Small intestine (tissue), 7 donors: Measurements from ENCODE around the gene PTGR3. TPM values are rescaled to one million over a fixed set of nuclear protein-coding genes. Genes with fewer than 3 reads are reported as not detected.

ENCODE experiments used
- DNase-seq, 2 donors: peaks; one replicate each; pipeline versions ENCODE4 v3.0.0 to v3.0.0-alpha.2; 2013
- FAIRE-seq: peaks from 2 replicates; lab custom pipeline; 2012; peaks lifted over from hg19 to GRCh38; lab: Jason Lieb, UNC
- H3K27ac ChIP-seq, 3 donors: one replicate each; pipeline ENCODE4 v1.5.1; 2013; ENCODE audit warnings: low read length in 2 of 3, mild to moderate bottlenecking in 2 of 3, control low read depth in 1 of 3, inconsistent platforms in 1 of 3, low read depth in 1 of 3, moderate library complexity in 1 of 3
- H3K27me3 ChIP-seq, 3 donors: one replicate each; pipeline ENCODE4 v1.6.1; 2013; ENCODE audit warnings: low read length in 3 of 3, inconsistent platforms in 1 of 3; ENCODE audit not compliant: control insufficient read depth in 3 of 3, insufficient read depth in 3 of 3
- H3K36me3 ChIP-seq, 3 donors: one replicate each; pipeline ENCODE4 v1.6.1; 2013; ENCODE audit warnings: low read length in 3 of 3, inconsistent platforms in 1 of 3, low read depth in 1 of 3, mild to moderate bottlenecking in 1 of 3, moderate library complexity in 1 of 3; ENCODE audit not compliant: control insufficient read depth in 3 of 3, insufficient read depth in 2 of 3
- H3K4me1 ChIP-seq, 3 donors: one replicate each; pipeline ENCODE4 v1.6.1; 2013; ENCODE audit warnings: low read length in 2 of 3, inconsistent platforms in 1 of 3, low read depth in 1 of 3, mild to moderate bottlenecking in 1 of 3, moderate library complexity in 1 of 3; ENCODE audit not compliant: control insufficient read depth in 3 of 3, insufficient read depth in 2 of 3
- H3K4me3 ChIP-seq, 3 donors: one replicate each; pipeline ENCODE4 v1.5.1; 2013; ENCODE audit warnings: low read length in 3 of 3, control low read depth in 1 of 3, inconsistent platforms in 1 of 3, low read depth in 1 of 3, mild to moderate bottlenecking in 1 of 3, moderate library complexity in 1 of 3
- H3K9me3 ChIP-seq, 2 donors: one replicate each; pipeline ENCODE4 v1.6.1; 2013; ENCODE audit warnings: low read depth in 1 of 2, low read length in 1 of 2; ENCODE audit not compliant: control insufficient read depth in 2 of 2, insufficient read depth in 1 of 2
- WGBS, 3 donors: extraction: QIAGEN DNeasy Blood & Tissue Kit; methylation state at CpG; one replicate each; pipeline ENCODE4 v1.1.7; 2013; 5-methylcytosine and 5-hydroxymethylcytosine counted together
- polyA plus RNA-seq, 4 donors: library from polyadenylated mRNA; stranded (reverse) in 3 of 4; unstranded in 1 of 4; fragments of 200-250 nt in 3 of 4; fragments of 120-200 nt in 1 of 4; gene quantifications; one replicate each; pipeline versions ENCODE4 v1.2.1 to v1.2.3, GENCODE V29; 2013
- donor health status: healthy with polysubstance abuse.
- donor health status: control.
- donor health status: control.
- donor health status: Bipolar disorder and iron deficiency.
- donor health status: healthy.

Gene PTGR3
- polyA plus RNA-seq, 4 donors = 11.6 to 49.7 (median 22.1) TPM

DNA sequence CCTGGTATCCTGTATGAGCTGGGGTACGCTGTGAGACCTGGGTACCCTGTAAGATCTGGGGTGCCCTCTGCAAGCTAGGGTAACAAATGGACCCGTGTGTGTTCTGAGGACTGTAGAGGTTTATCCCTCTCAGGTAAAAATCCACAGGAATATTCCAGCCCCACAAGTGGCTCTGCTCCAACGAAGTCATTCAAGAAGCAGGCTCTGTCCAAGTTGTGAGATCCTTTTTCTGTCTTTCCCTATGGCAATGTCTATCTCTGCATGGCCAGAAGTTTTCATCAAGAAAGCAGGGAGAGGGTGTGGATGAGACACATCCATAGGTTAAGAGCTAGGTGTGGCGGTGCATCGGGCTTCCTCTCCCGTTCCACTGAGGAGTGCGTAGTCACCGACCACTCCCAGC lies 43.0 kb downstream of the PTGR3 start:
- peaks cover 0 to 8% (median 0%) of the 10 kb centered on the region in 3 donors for H3K27me3 ChIP-seq
- H3K27ac ChIP-seq = no peak overlapping the region
- H3K4me1 ChIP-seq = no peaks in the 10 kb centered on the region
- 83 to 92% (median 88%) methylated on average over 8 of the region's 8 CpGs for WGBS, 3 donors
- H3K36me3 ChIP-seq = no peaks in the 10 kb centered on the region
- H3K4me3 ChIP-seq = no peak overlapping the region
- H3K9me3 ChIP-seq = peaks cover 0 to 12% of the 10 kb centered on the region in 2 donors
- no peak for DNase-seq
- no peak for FAIRE-seq

DNA sequence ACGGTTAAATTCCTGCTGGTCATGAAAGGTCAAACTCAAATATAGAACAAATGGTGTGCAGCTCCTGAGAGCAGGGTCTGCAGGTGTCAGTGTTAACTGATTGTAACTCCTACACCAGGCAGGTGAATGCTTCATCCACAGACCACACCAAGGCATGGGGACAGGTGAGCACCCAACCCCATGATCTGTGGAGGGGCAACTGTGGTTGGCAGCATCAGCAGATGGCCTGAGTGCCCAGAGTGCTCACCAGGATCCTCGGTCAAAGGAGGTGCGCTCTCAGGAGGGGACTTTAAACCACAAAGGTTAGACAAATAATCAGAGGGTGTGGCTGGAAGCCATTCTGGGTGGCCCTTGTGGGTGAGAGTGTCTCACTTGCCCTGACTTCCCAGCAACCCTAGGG lies 44.5 kb downstream of the PTGR3 start:
- FAIRE-seq (no peak), DNase-seq (no peak)
- WGBS, 3 donors = 49 to 82% (median 54%) methylated on average over 3 of the region's 3 CpGs
- H3K9me3 ChIP-seq = peaks cover 0 to 12% of the 10 kb centered on the region in 2 donors
- no peak overlapping the region for H3K27ac ChIP-seq
- H3K27me3 ChIP-seq = peaks cover 0 to 13% (median 0%) of the 10 kb centered on the region in 3 donors
- H3K36me3 ChIP-seq = no peaks in the 10 kb centered on the region
- H3K4me1 ChIP-seq = no peaks in the 10 kb centered on the region
- H3K4me3 ChIP-seq = no peak overlapping the region

DNA sequence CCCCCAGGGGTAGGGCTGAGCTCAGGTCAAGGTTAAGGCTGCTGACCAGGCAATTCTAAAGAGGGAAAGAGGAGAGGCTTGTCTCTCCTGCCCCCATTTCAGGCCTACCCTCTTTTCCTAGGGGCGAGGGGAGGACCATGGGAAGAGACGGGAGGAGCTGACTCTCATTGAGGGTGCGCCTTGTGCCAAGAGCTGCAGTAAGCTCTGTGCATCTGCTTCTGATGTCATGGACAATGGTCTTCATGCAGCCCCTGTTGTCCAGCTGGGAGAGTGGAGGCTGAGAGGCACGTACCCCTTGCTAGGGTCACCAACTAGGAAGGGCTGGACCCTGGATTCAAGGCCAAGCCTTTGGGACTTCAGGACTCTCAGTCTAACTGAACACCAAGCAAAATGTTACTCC lies 45.2 kb downstream of the PTGR3 start:
- peaks cover 0 to 12% of the 10 kb centered on the region in 2 donors for H3K9me3 ChIP-seq
- H3K4me3 ChIP-seq = no peak overlapping the region
- 91 to 98% (median 92%) methylated on average over 4 of the region's 4 CpGs for WGBS, 3 donors
- peaks cover 0 to 11% (median 0%) of the 10 kb centered on the region in 3 donors for H3K27me3 ChIP-seq
- DNase-seq = no peak
- FAIRE-seq = no peak
- no peaks in the 10 kb centered on the region for H3K36me3 ChIP-seq
- H3K4me1 ChIP-seq = no peaks in the 10 kb centered on the region
- H3K27ac ChIP-seq = no peak overlapping the region

DNA sequence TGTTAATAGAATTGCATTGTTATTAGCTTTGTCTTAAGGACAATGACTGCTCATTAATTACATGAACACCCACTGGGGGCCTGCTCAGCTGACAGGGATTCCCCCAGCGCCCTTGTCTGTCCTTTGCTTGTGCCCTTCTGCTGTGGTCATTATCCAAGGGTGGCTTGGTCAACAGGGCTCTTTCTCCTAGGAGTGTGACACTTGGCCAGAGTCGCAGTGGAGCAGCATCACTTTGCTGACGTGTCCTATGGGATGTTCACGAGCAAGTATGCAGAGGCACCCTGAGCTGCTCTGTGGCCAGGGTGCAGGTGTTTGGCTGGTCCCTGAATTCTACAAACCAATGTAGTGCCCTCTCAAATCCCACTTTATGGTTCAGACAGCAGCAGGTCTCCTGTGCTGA lies 46.0 kb downstream of the PTGR3 start:
- FAIRE-seq (no peak), DNase-seq (no peak)
- Histone ChIP-seq H3K9me3 (peaks cover 0 to 12% of the 10 kb centered on the region in 2 donors), H3K27ac (no peak overlapping the region), H3K36me3 (no peaks in the 10 kb centered on the region), H3K27me3 (peaks cover 0 to 11% (median 0%) of the 10 kb centered on the region in 3 donors), H3K4me3 (no peak overlapping the region), H3K4me1 (no peaks in the 10 kb centered on the region)
- WGBS, 3 donors = 93 to 94% (median 93%) methylated on average over 4 of the region's 4 CpGs

DNA sequence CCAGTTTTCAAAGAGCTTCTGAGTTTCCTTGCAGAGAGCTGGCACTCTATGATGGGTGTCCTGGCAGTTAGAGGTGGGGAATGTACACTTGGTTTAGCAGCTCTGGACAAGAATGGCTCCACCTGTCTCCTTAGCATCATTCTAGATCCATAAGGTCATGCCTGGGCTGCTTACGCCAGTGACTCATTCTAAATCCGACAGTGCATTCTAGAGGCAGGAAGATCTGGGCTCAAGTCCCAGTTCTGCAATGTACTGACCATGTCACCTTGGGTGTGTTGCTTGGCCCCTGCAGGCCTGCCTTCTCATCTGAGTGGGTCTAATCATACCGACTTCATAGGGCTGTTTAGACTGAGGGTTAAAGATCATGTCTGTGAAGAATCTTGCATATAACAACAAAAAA lies 46.5 kb downstream of the PTGR3 start:
- Histone ChIP-seq H3K27ac (no peak overlapping the region), H3K4me1 (no peaks in the 10 kb centered on the region), H3K27me3 (peaks cover 0 to 7% (median 0%) of the 10 kb centered on the region in 3 donors), H3K4me3 (no peak overlapping the region), H3K36me3 (no peaks in the 10 kb centered on the region), H3K9me3 (peaks cover 0 to 12% of the 10 kb centered on the region in 2 donors)
- WGBS, 3 donors = 71 to 77% (median 75%) methylated on average over 3 of the region's 3 CpGs
- DNase-seq (no peak), FAIRE-seq (no peak)

DNA sequence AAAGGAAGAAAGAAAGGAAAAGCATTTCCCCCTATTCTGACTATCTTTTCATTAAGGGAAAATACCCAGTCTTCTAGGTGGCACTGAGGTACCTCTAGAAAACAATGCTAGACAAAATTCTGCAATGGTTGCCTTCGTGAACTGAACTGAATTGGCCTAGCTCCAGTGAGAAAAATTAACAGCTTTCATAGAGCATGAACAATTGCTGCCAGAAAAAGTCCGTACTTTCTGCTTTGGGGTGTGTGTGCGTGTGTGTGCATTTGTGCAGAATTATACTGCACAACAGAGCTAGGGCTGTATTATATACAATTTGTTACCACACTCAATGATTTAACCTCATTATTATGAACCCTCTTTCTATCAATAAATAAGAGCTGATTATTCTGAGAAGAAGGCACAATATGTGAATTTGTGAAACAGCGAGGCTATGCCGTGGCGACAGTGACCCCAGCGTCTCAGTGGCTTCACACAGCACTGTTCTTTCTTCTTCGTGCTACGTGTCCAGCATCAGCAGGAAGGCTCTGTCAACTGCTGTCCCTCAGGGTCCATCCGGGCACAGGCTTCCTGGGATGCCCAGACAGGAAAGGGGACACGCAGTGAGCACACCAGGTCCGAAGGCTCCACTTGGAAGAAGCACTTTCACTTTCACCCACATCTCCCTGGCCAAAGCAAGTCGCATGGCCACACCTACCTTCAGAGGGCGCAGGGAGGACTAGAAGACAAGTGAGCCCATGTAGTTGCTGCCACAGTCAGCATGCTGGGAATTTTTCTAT lies 47.5 kb downstream of the PTGR3 start:
- no peak for FAIRE-seq
- Histone ChIP-seq H3K4me1 (no peaks in the 10 kb centered on the region), H3K4me3 (peak overlapping the region in 1 of 3 donors; percentile 64), H3K36me3 (no peaks in the 10 kb centered on the region), H3K27me3 (peaks cover 0 to 7% (median 0%) of the 10 kb centered on the region in 3 donors), H3K9me3 (peaks cover 0 to 12% of the 10 kb centered on the region in 2 donors), H3K27ac (no peak overlapping the region)
- 6 to 40% (median 18%) methylated on average over 14 of the region's 14 CpGs for WGBS, 3 donors
- DNase-seq = peak in 1 of 2 donors; percentile 91

DNA sequence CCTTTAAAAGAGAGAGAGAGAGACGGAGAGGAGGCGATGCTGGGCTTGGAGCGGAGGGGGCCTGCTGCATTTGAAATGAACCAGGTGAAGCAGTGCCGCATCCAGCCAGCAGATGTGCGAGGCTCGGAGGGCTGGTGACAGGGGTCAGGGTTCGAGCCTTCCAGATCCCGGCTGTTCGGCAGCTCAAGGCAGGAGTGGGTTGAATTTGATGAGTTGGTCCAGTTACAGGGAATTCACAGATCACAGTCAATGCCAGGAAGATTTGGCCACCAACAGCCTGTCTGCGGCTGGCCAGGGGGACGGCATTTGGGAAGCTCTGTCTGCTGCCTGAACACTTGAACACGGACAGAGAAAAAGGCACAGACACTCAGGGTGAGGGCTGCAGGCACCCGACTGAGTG lies 48.6 kb downstream of the PTGR3 start:
- Histone ChIP-seq H3K4me1 (no peaks in the 10 kb centered on the region), H3K27ac (no peak overlapping the region), H3K4me3 (no peak overlapping the region), H3K36me3 (no peaks in the 10 kb centered on the region), H3K27me3 (peaks cover 0 to 7% (median 0%) of the 10 kb centered on the region in 3 donors), H3K9me3 (peaks cover 0 to 8% of the 10 kb centered on the region in 2 donors)
- no peak for FAIRE-seq
- WGBS, 3 donors = 61 to 87% (median 87%) methylated on average over 13 of the region's 13 CpGs
- no peak for DNase-seq

DNA sequence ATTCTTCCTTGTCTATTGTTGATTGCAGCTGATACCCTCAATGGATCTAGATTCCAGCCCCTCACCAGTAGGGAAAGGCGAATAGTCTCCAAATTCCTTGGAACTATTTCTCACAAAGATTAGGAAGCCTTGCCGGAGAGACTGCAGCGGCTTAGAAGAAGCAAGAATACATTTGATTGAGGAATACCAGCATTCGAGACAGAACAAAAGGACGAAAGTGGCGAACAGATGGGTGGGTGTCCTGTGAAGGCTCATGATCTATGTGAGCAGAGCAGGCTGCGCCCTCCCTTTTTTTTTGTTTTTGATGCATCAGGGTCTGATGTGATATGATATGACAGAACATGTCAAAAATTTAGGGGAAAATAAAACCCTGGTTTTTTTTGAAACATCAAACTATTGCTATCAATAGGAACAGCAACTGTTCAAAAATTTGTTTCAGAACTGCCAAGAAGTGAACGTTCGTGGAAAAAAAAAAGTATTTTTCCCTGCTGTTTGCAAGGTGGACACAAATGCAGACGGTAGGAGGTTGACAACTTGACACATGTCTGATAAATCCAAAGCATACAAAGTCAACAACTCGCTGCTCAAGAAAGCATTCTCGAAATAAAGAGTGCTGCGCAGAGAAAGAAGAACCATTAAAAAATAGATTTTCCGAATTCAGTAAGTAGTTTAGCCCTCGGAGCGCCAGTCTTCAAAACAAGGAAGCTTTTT lies 49.1 kb downstream of the PTGR3 start:
- Histone ChIP-seq H3K9me3 (peaks cover 0 to 12% of the 10 kb centered on the region in 2 donors), H3K4me3 (no peak overlapping the region), H3K27ac (no peak overlapping the region), H3K4me1 (no peaks in the 10 kb centered on the region), H3K27me3 (peaks cover 0 to 7% (median 0%) of the 10 kb centered on the region in 3 donors), H3K36me3 (no peaks in the 10 kb centered on the region)
- WGBS, 3 donors = 78 to 85% (median 83%) methylated on average over 16 of the region's 16 CpGs
- no peak for FAIRE-seq
- DNase-seq = no peak
